Vagina (tissue), 2 donors: ENCODE results near the gene COPS6. TPM values are rescaled to one million over a fixed set of nuclear protein-coding genes. Genes with fewer than 3 reads are reported as not detected.

Source experiments
- DNase-seq, 2 donors: peaks; one replicate each; pipeline ENCODE4 v3.0.0-alpha.2; 2017; ENCODE audit errors: extremely low spot score in 2 of 2
- H3K27ac ChIP-seq: fragments of 200-600 bp; sonication (generic); one replicate; pipeline ENCODE4 v1.5.1; 2019
- H3K27me3 ChIP-seq: fragments of 200-600 bp; sonication (generic); one replicate; pipeline ENCODE4 v1.5.1; 2019
- H3K36me3 ChIP-seq, 2 donors: fragments of 200-600 bp; sonication (generic); one replicate each; pipeline ENCODE4 v1.5.1; 2017 to 2019
- H3K4me1 ChIP-seq: fragments of 200-600 bp; sonication (generic); one replicate; pipeline ENCODE4 v1.5.1; 2019
- H3K4me3 ChIP-seq, 2 donors: fragments of 200-600 bp; sonication (generic); 1 replicate in 1 of 2; 2 replicates in 1 of 2; pipeline ENCODE4 v1.5.1; 2016 to 2019
- H3K9me3 ChIP-seq: fragments of 200-600 bp; sonication (generic); one replicate; pipeline ENCODE4 v1.5.1; 2019
- POLR2A ChIP-seq, 2 donors: fragments of 450-650 bp; IDR thresholded peaks; one replicate each; pipeline ENCODE4 v1.6.1; 2017; ENCODE audit warnings: antibody characterized with exemption in 2 of 2, mild to moderate bottlenecking in 2 of 2, moderate library complexity in 2 of 2
- POLR2AphosphoS5 ChIP-seq, 2 donors: sonication (generic); formaldehyde crosslinking; IDR thresholded peaks; one replicate each; pipeline ENCODE4 v1.9.0; 2017; ENCODE audit warnings: antibody characterized with exemption in 2 of 2, mild to moderate bottlenecking in 2 of 2, low read depth in 1 of 2; ENCODE audit not compliant: insufficient read depth in 1 of 2
- intact Hi-C: fragments of 100-400 bp; cut with DNase I; formaldehyde crosslinking; loops from one replicate; pipeline ENCODE4 v1.15.1; 2023
- total RNA-seq: library from RNA; depleted of rRNA; stranded (reverse); fragments of >200 nt; gene quantifications from one replicate; pipeline ENCODE4 v1.2.3, GENCODE V29; 2016
- TF ChIP-seq, protein P1 (sequence below), 3 experiments: fragments of 450-650 bp in 2 of 3; fragments of 200-600 bp in 1 of 3; sonication (generic) in 1 of 3; IDR thresholded peaks; one replicate each; pipeline ENCODE4 v1.5.1; 2017 to 2019; ENCODE audit warnings: antibody characterized with exemption in 3 of 3, mild to moderate bottlenecking in 2 of 3, moderate library complexity in 2 of 3

The COPS6 gene
- total RNA-seq, 1 donor from 2014 or later: 59.9 TPM

DNA sequence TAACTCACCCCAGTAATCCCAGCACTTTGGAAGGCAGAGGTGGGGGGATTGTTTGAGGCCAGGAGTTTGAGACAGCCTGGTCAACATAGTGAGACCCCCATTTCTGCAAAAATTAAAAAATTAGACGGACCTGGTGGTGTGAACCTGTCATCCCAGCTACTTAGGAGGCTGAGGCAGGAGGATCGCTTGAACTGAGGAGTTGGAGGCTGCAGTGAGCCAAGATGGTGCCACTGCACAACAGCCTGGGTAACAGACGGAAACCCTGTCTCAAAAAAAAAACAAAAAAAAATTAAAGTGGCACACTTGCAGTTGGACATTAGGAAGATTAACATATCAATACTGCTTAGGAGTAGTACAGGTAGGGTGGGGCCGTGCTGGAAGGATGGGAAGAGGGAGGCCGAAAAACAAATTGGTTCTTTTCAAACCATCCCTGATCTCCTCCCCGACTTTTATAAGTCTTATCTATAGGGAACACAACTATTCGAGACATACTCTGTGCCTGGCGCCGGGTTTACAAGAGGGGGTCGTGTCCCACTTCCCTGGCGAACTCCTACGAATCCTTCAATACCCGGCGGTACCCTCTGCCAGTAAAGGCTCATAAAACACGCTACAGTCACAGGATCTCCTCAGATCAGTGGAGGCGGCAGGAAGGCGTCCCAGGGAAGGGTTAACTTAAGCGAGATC, 29.8 kb downstream of the COPS6 start:
- peak overlapping the region; percentile 86 for H3K27ac ChIP-seq
- peaks cover 0 to 5% of the 10 kb centered on the region in 2 donors for H3K36me3 ChIP-seq
- H3K4me1 ChIP-seq: peaks cover 20% of the 10 kb centered on the region
- H3K9me3 ChIP-seq: no peaks in the 10 kb centered on the region
- peak overlapping the region; percentile 74 to 81 for H3K4me3 ChIP-seq
- intact Hi-C loops: no loop called here
- TF ChIP-seq, protein P1, sequence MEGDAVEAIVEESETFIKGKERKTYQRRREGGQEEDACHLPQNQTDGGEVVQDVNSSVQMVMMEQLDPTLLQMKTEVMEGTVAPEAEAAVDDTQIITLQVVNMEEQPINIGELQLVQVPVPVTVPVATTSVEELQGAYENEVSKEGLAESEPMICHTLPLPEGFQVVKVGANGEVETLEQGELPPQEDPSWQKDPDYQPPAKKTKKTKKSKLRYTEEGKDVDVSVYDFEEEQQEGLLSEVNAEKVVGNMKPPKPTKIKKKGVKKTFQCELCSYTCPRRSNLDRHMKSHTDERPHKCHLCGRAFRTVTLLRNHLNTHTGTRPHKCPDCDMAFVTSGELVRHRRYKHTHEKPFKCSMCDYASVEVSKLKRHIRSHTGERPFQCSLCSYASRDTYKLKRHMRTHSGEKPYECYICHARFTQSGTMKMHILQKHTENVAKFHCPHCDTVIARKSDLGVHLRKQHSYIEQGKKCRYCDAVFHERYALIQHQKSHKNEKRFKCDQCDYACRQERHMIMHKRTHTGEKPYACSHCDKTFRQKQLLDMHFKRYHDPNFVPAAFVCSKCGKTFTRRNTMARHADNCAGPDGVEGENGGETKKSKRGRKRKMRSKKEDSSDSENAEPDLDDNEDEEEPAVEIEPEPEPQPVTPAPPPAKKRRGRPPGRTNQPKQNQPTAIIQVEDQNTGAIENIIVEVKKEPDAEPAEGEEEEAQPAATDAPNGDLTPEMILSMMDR (IDR thresholded peaks at IDR 0.05): no peak
- TF ChIP-seq POLR2AphosphoS5 (IDR thresholded peaks at IDR 0.05; ENCODE audit: insufficient read depth in 1 of 2, low read depth in 1 of 2) (no peak), POLR2A (IDR thresholded peaks at IDR 0.05) (no peak)
- H3K27me3 ChIP-seq: no peaks in the 10 kb centered on the region
- no peak for DNase-seq

DNA sequence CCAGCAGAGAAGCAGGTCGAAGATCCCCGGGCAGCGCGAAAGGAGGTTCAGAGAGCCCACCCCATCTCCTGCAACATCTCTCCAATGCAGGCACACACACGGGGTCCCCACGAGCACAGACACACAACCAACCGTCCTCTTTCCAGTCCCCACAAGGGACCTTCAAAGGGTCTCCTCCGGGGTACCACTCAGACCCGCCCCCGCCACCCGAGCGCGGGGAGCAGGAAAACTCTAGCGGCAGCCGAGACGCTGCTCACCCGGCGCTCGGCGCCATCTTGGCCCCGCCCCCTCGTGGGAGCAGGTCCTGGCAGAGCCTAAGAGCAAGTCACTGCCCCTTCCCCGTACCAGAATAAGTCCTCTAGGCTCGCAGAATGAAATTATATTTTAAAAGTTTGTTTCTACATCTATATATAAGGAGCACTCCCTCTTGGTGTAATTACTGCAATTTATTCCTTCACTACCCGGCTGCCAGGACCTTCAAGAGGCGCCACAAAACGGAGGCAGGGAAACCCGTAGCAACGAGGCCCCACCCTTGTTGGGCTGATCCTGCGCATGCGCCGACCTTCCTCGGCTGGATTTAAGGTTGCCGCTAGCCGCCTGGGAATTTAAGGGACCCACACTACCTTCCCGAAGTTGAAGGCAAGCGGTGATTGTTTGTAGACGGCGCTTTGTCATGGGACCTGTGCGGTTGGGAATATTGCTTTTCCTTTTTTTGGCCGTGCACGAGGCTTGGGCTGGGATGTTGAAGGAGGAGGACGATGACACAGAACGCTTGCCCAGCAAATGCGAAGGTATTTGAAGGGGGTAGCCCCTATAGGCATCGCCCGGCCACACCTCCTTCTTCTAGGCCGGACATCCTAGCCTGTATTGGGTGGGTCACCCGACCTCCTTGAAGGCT, 30.6 kb downstream of the COPS6 start, which contains the start of the genes CNPY4 and TAF6:
Gene CNPY4 (plus strand): TSS at position 563 of the 898 bp plus-strand sequence. CDS start 111 bp downstream, at position 674.
Gene TAF6 (minus strand): TSS at position 287 of the 898 bp plus-strand sequence. CDS start 5,149 bp downstream, outside the sequence.
- no peaks in the 10 kb centered on the region for H3K9me3 ChIP-seq
- no peaks in the 10 kb centered on the region for H3K27me3 ChIP-seq
- H3K4me1 ChIP-seq: peaks cover 20% of the 10 kb centered on the region
- H3K4me3 ChIP-seq: peak within 1 kb of the TSS; percentile 74 to 81
- TF ChIP-seq POLR2A (IDR thresholded peaks at IDR 0.05) (peak in 1 of 2 donors; percentile 46), POLR2AphosphoS5 (IDR thresholded peaks at IDR 0.05; ENCODE audit: insufficient read depth in 1 of 2, low read depth in 1 of 2) (peak; percentile 91 to 97)
- TF ChIP-seq, protein P1 (IDR thresholded peaks at IDR 0.05): peak in 1 of 3 experiments; percentile 15
- intact Hi-C loops: no loop called here
- H3K27ac ChIP-seq: peak within 1 kb of the TSS; percentile 86
- DNase-seq: peak in 1 of 2 donors; percentile 96
- no peaks in the 10 kb centered on the region for H3K36me3 ChIP-seq

DNA sequence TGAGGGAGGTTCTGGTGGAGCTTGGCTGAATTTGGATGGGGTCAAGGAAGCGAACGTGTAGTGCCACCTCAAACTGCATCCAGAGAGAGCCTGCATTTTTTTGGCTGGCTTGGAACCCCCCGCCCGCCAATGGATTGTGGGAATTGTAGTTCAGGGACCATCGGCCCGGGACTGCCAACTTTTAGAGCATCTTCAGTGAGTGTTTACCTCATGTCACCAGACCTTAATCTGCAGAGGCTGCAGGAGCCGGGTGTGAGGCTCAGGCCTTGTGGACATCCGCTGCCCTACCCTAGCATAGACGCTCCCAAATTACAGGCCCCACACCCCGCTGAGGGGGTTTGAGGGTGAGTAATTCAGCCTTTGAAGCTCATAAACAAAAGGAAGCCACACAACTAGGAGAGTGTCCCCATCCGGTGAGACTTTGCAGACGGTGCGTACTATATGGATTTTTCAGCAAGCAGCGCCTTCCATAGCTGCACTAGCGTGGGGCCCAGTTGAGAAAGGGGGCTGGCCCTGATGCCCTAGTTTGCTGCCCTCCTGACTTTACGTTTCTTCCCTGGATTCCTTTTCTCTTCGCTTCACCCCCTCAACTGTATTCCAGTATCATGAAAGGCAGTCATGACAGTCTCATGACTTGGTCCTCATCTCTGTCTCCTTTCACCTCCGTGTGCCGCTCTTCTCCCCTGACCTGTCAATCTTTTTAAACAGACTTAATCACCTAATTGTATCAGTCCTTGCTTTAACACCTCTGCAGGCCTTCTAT, 31.4 kb downstream of the COPS6 start:
- no peak for TF ChIP-seq POLR2A (IDR thresholded peaks at IDR 0.05)
- TF ChIP-seq, protein P1 (IDR thresholded peaks at IDR 0.05): no peak
- no peak for TF ChIP-seq POLR2AphosphoS5 (IDR thresholded peaks at IDR 0.05; ENCODE audit: insufficient read depth in 1 of 2, low read depth in 1 of 2)
- H3K27me3 ChIP-seq: no peaks in the 10 kb centered on the region
- DNase-seq: no peak
- intact Hi-C loops: no loop called here
- H3K4me3 ChIP-seq: peak overlapping the region; percentile 74 to 81
- no peaks in the 10 kb centered on the region for H3K9me3 ChIP-seq
- no peaks in the 10 kb centered on the region for H3K36me3 ChIP-seq
- peak overlapping the region; percentile 86 for H3K27ac ChIP-seq
- H3K4me1 ChIP-seq: peaks cover 26% of the 10 kb centered on the region

DNA sequence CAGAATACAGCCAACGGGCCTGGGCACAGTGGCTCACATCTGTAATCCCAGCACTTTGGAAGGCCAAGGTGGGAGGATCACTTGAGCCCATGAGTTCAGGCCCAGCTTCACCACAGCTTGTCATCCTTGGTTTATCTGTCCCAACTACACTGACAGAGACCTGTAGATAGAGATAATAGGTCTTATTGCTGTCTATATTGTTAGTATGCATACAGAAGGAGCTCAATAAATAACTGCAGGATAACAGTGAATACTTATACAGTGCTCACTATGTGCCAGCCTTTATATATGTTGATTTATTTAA, 31.9 kb downstream of the COPS6 start:
- DNase-seq: no peak
- no peaks in the 10 kb centered on the region for H3K27me3 ChIP-seq
- peak overlapping the region; percentile 86 for H3K27ac ChIP-seq
- TF ChIP-seq, protein P1 (IDR thresholded peaks at IDR 0.05): no peak
- TF ChIP-seq POLR2AphosphoS5 (IDR thresholded peaks at IDR 0.05; ENCODE audit: insufficient read depth in 1 of 2, low read depth in 1 of 2): no peak
- no peak for TF ChIP-seq POLR2A (IDR thresholded peaks at IDR 0.05)
- H3K4me1 ChIP-seq: peaks cover 31% of the 10 kb centered on the region
- no peaks in the 10 kb centered on the region for H3K9me3 ChIP-seq
- H3K36me3 ChIP-seq: no peaks in the 10 kb centered on the region
- intact Hi-C loops: no loop called here
- H3K4me3 ChIP-seq: peak overlapping the region; percentile 74 to 81
